ENCODE measurements around the gene GMPR.
"Not testable (repeated sequence)": the region's sequence is repeated elsewhere in the genome, so short reads cannot be mapped to it uniquely, and the experiment has no call there.

The GMPR gene

GRCh38 chr6:16258709-16259075 is 20.3 kb downstream of the GMPR start:
- TF ChIP-seq EZH2phosphoT487 (conservative IDR thresholded peaks at IDR 0.05; ENCODE audit: low read length) (no peak), CTCF (IDR thresholded peaks at IDR 0.05; ENCODE audit: insufficient read depth, low read length, poor library complexity, severe bottlenecking) (no peak)
- H4K20me1 ChIP-seq (ENCODE audit: low read depth, low read length) = no peaks in the 10 kb centered on the region
- H3K79me2 ChIP-seq (ENCODE audit: insufficient read depth, low read length) = no peaks in the 10 kb centered on the region
- no peak overlapping the region for H3K27ac ChIP-seq (ENCODE audit: low read depth, low read length)
- no peaks in the 10 kb centered on the region for H3K36me3 ChIP-seq (ENCODE audit: low read length)
- H3K9me2 ChIP-seq (replicated peaks; ENCODE audit: insufficient read depth, low read length) = no peaks in the 10 kb centered on the region
- no peaks in the 10 kb centered on the region for H3K9me3 ChIP-seq (ENCODE audit: insufficient read depth, low read length)
- no peak overlapping the region for H2AFZ ChIP-seq (ENCODE audit: low read depth, low read length, severe bottlenecking)
- no peaks in the 10 kb centered on the region for H3K27me3 ChIP-seq (ENCODE audit: low read length)
- H3K9ac ChIP-seq (ENCODE audit: low read length) = no peak overlapping the region
- no peak overlapping the region for H3K4me2 ChIP-seq (ENCODE audit: low read depth, low read length, poor library complexity, severe bottlenecking)
- H3F3A ChIP-seq (ENCODE audit: insufficient read depth) = no peaks in the 10 kb centered on the region
- H3K4me3 ChIP-seq (ENCODE audit: insufficient read depth, low read length, poor library complexity, severe bottlenecking) = no peak overlapping the region

GRCh38 chr6:16259604-16260003 is 21.2 kb downstream of the GMPR start:
- not testable (repeated sequence) for H3K4me3 ChIP-seq (ENCODE audit: insufficient read depth, low read length, poor library complexity, severe bottlenecking); H3F3A ChIP-seq (ENCODE audit: insufficient read depth); H4K20me1 ChIP-seq (ENCODE audit: low read depth, low read length); H3K79me2 ChIP-seq (ENCODE audit: insufficient read depth, low read length); H3K4me2 ChIP-seq (ENCODE audit: low read depth, low read length, poor library complexity, severe bottlenecking); H3K36me3 ChIP-seq (ENCODE audit: low read length); H3K27me3 ChIP-seq (ENCODE audit: low read length); H3K9me3 ChIP-seq (ENCODE audit: insufficient read depth, low read length); H3K9ac ChIP-seq (ENCODE audit: low read length); H2AFZ ChIP-seq (ENCODE audit: low read depth, low read length, severe bottlenecking); H3K9me2 ChIP-seq (replicated peaks; ENCODE audit: insufficient read depth, low read length); H3K27ac ChIP-seq (ENCODE audit: low read depth, low read length)

GRCh38 chr6:16260602-16261001 is 22.2 kb downstream of the GMPR start:
- H3K36me3 ChIP-seq (ENCODE audit: low read length); H3K79me2 ChIP-seq (ENCODE audit: insufficient read depth, low read length); H3K27me3 ChIP-seq (ENCODE audit: low read length); H3K27ac ChIP-seq (ENCODE audit: low read depth, low read length); H2AFZ ChIP-seq (ENCODE audit: low read depth, low read length, severe bottlenecking); H4K20me1 ChIP-seq (ENCODE audit: low read depth, low read length); H3F3A ChIP-seq (ENCODE audit: insufficient read depth); H3K4me3 ChIP-seq (ENCODE audit: insufficient read depth, low read length, poor library complexity, severe bottlenecking); H3K9me2 ChIP-seq (replicated peaks; ENCODE audit: insufficient read depth, low read length); H3K9ac ChIP-seq (ENCODE audit: low read length); H3K4me2 ChIP-seq (ENCODE audit: low read depth, low read length, poor library complexity, severe bottlenecking); H3K9me3 ChIP-seq (ENCODE audit: insufficient read depth, low read length): not testable (repeated sequence)

- not testable (repeated sequence) for H2AFZ ChIP-seq (ENCODE audit: low read depth, low read length, severe bottlenecking); H3K27me3 ChIP-seq (ENCODE audit: low read length); H3K36me3 ChIP-seq (ENCODE audit: low read length); H3F3A ChIP-seq (ENCODE audit: insufficient read depth); H3K9me3 ChIP-seq (ENCODE audit: insufficient read depth, low read length); H3K4me3 ChIP-seq (ENCODE audit: insufficient read depth, low read length, poor library complexity, severe bottlenecking); H3K9ac ChIP-seq (ENCODE audit: low read length); H3K79me2 ChIP-seq (ENCODE audit: insufficient read depth, low read length); H4K20me1 ChIP-seq (ENCODE audit: low read depth, low read length); H3K9me2 ChIP-seq (replicated peaks; ENCODE audit: insufficient read depth, low read length); H3K4me2 ChIP-seq (ENCODE audit: low read depth, low read length, poor library complexity, severe bottlenecking); H3K27ac ChIP-seq (ENCODE audit: low read depth, low read length)
These were observed 24.4 kb downstream of the GMPR start for GRCh38 chr6:16262773-16263172.

- not testable (repeated sequence) for H3K79me2 ChIP-seq (ENCODE audit: insufficient read depth, low read length); H3K4me2 ChIP-seq (ENCODE audit: low read depth, low read length, poor library complexity, severe bottlenecking); H3K36me3 ChIP-seq (ENCODE audit: low read length); H3K27ac ChIP-seq (ENCODE audit: low read depth, low read length); H2AFZ ChIP-seq (ENCODE audit: low read depth, low read length, severe bottlenecking); H3K9me2 ChIP-seq (replicated peaks; ENCODE audit: insufficient read depth, low read length); H3F3A ChIP-seq (ENCODE audit: insufficient read depth); H3K9ac ChIP-seq (ENCODE audit: low read length); H3K9me3 ChIP-seq (ENCODE audit: insufficient read depth, low read length); H4K20me1 ChIP-seq (ENCODE audit: low read depth, low read length); H3K27me3 ChIP-seq (ENCODE audit: low read length); H3K4me3 ChIP-seq (ENCODE audit: insufficient read depth, low read length, poor library complexity, severe bottlenecking)
These were observed 25.2 kb downstream of the GMPR start for GRCh38 chr6:16263464-16264099.

Data from SU-DHL-6 (cell line).